ENCODE results near the gene CMBL. TPM values are rescaled to one million over a fixed set of nuclear protein-coding genes. Genes with fewer than 3 reads are reported as not detected.

CMBL gene
- total RNA-seq, 1 donor from 2014 or later, result 11.3 TPM

GRCh38 chr5:10262995-10263394 is 44.7 kb downstream of the CMBL start:
- Histone ChIP-seq H3K9me3 (ENCODE audit: low read depth) (no peaks in the 10 kb centered on the region), H3F3A (ENCODE audit: low read depth) (peaks cover 52% of the 10 kb centered on the region), H2AFZ (replicated peaks) (no peak overlapping the region), H3K36me3 (peaks cover 12% of the 10 kb centered on the region), H3K79me2 (ENCODE audit: low read depth) (peaks cover 2% of the 10 kb centered on the region), H3K4me2 (no peak overlapping the region), H4K20me1 (ENCODE audit: low read depth) (peaks cover 22% of the 10 kb centered on the region), H3K4me3 (no peak overlapping the region), H3K27ac (no peak overlapping the region), H3K4me1 (no peaks in the 10 kb centered on the region), H3K9ac (no peak overlapping the region), H3K27me3 (no peaks in the 10 kb centered on the region)
- Mint-ChIP-seq H3K27ac (no peak overlapping the region), H3K27me3 (ENCODE audit: insufficient read depth, low read depth) (no peaks in the 10 kb centered on the region), H3K4me3 (no peak overlapping the region), H3K36me3 (peaks cover 42% of the 10 kb centered on the region), H3K4me1 (no peaks in the 10 kb centered on the region), H3K9me3 (no peaks in the 10 kb centered on the region)
- TF ChIP-seq EZH2 (IDR thresholded peaks at IDR 0.05) (no peak), CTCF (IDR thresholded peaks at IDR 0.05) (no peak), EZH2phosphoT487 (IDR thresholded peaks at IDR 0.05) (no peak)
- no peak for DNase-seq (ENCODE audit: low spot score)

DNA sequence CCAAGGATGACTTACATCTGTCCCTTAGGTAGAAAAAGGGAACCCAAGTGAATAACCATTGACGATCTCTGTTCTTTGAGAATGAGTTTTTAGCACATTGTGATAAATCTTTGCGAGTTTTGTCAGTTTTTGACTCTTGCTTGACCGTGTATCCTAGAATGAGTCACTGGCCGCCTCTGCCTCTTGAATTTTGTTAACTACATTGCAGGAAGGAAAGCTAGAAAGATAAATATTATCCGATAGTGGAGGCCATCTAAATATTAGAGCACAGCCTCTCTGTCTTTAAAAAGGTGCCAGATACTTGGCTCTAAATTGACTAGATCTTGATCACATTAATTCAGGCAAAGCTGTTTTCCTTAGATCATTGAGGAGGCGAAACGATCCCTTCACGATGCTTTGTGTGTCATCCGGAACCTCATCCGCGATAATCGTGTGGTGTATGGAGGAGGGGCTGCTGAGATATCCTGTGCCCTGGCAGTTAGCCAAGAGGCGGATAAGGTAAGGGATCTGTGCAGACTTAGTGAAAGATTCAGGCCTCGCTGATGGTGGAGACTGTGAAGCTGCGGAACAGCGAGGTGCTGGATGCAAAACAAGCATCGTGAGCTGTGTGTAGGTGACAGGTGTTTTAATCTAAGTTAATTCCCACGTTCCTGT is 45.5 kb downstream of the CMBL start:
- Histone ChIP-seq H4K20me1 (ENCODE audit: low read depth) (peaks cover 28% of the 10 kb centered on the region), H3K27me3 (no peaks in the 10 kb centered on the region), H3K4me3 (no peak overlapping the region), H3K4me2 (no peak overlapping the region), H3K27ac (no peak overlapping the region), H3K36me3 (peaks cover 18% of the 10 kb centered on the region), H3K4me1 (no peaks in the 10 kb centered on the region), H3K9me3 (ENCODE audit: low read depth) (no peaks in the 10 kb centered on the region), H3F3A (ENCODE audit: low read depth) (peaks cover 51% of the 10 kb centered on the region), H3K9ac (no peak overlapping the region), H2AFZ (replicated peaks) (no peak overlapping the region), H3K79me2 (ENCODE audit: low read depth) (peaks cover 9% of the 10 kb centered on the region)
- Mint-ChIP-seq H3K36me3 (peaks cover 44% of the 10 kb centered on the region), H3K27ac (no peak overlapping the region), H3K9me3 (no peaks in the 10 kb centered on the region), H3K4me1 (no peaks in the 10 kb centered on the region), H3K4me3 (no peak overlapping the region), H3K27me3 (ENCODE audit: insufficient read depth, low read depth) (no peaks in the 10 kb centered on the region)
- TF ChIP-seq EZH2phosphoT487 (IDR thresholded peaks at IDR 0.05) (no peak), EZH2 (IDR thresholded peaks at IDR 0.05) (no peak), CTCF (IDR thresholded peaks at IDR 0.05) (no peak)
- DNase-seq (ENCODE audit: low spot score), result no peak

DNA sequence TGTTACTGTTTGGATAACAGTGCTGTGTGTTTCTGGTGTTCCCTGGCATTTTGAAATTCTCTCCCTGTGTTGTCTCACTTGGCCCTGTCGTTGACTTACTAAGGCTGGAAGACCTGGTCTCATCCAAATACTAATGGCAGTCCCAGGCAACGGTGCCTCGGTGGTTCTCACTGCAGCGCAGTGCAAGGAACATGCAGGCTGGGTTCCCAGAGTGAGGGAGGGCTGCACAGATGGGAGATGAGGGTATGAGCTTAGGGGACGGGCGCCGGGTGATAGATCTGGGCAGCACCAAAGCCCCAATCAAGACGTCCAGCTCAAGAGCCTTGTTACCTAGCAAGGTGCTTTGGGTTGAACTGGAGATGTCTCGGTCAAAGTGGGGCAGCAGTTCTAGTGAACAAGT is 46.6 kb downstream of the CMBL start:
- Histone ChIP-seq H4K20me1 (ENCODE audit: low read depth) (peaks cover 38% of the 10 kb centered on the region), H3K4me3 (no peak overlapping the region), H2AFZ (replicated peaks) (no peak overlapping the region), H3K4me1 (no peaks in the 10 kb centered on the region), H3K9me3 (ENCODE audit: low read depth) (no peaks in the 10 kb centered on the region), H3K27ac (no peak overlapping the region), H3K27me3 (no peaks in the 10 kb centered on the region), H3F3A (ENCODE audit: low read depth) (peaks cover 39% of the 10 kb centered on the region), H3K4me2 (no peak overlapping the region), H3K36me3 (peaks cover 21% of the 10 kb centered on the region), H3K9ac (no peak overlapping the region), H3K79me2 (ENCODE audit: low read depth) (peaks cover 21% of the 10 kb centered on the region)
- no peaks in the 10 kb centered on the region for H3K4me1 Mint-ChIP-seq
- H3K27ac Mint-ChIP-seq, result no peak overlapping the region
- H3K36me3 Mint-ChIP-seq, result peaks cover 47% of the 10 kb centered on the region
- H3K9me3 Mint-ChIP-seq, result no peaks in the 10 kb centered on the region
- H3K27me3 Mint-ChIP-seq (ENCODE audit: insufficient read depth, low read depth), result no peaks in the 10 kb centered on the region
- no peak overlapping the region for H3K4me3 Mint-ChIP-seq
- no peak for DNase-seq (ENCODE audit: low spot score)
- TF ChIP-seq EZH2 (IDR thresholded peaks at IDR 0.05) (no peak), CTCF (IDR thresholded peaks at IDR 0.05) (no peak), EZH2phosphoT487 (IDR thresholded peaks at IDR 0.05) (no peak)

All from neural progenitor cell (in vitro differentiated cells).